Measurements from ENCODE around the gene RFX7.

The RFX7 gene

DNA sequence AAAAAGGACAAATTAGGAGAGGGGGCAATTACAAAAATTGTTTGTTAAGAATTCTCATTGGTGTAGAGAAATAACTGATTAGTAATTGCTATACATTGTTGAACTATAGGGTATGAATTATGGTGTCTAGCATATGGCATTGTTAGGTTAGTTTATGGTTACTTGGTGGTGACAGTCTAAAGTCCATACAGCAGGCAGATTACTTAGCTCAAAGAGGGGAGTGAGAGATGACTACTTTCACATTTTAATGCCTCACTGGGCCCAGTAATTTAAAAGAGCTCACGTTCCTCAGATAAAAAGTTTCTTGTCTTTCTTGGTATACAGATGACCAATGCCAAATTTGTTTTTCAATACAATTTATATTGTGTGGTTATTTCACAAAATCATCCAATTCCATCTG lies 137.8 kb downstream of the RFX7 start:
- TF ChIP-seq, protein P1, sequence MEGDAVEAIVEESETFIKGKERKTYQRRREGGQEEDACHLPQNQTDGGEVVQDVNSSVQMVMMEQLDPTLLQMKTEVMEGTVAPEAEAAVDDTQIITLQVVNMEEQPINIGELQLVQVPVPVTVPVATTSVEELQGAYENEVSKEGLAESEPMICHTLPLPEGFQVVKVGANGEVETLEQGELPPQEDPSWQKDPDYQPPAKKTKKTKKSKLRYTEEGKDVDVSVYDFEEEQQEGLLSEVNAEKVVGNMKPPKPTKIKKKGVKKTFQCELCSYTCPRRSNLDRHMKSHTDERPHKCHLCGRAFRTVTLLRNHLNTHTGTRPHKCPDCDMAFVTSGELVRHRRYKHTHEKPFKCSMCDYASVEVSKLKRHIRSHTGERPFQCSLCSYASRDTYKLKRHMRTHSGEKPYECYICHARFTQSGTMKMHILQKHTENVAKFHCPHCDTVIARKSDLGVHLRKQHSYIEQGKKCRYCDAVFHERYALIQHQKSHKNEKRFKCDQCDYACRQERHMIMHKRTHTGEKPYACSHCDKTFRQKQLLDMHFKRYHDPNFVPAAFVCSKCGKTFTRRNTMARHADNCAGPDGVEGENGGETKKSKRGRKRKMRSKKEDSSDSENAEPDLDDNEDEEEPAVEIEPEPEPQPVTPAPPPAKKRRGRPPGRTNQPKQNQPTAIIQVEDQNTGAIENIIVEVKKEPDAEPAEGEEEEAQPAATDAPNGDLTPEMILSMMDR (IDR thresholded peaks at IDR 0.05; ENCODE audit: low read depth, low read length), result no peak
- DNase-seq (ENCODE audit: extremely low read depth, low read depth), result no peak

DNA sequence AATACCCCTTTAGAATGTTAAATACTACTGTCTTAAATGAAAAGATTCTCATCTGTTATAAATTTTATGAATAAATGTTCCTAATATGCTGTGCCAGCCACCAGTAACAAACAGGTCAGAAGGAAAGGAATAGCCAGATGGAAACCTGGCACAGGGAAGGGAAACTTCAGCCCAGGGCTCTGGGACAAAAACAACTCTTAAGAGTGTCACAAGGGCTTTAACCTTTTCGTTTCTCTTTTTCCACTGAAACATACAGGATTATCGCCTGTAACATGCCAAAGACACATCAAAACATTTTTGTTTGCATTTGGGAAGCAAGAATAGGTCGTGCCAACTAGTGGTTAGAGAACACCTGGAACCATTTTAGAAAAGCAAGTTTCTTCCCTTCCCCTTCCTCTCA lies 141.2 kb downstream of the RFX7 start:
- DNase-seq (ENCODE audit: extremely low read depth, low read depth), result no peak
- TF ChIP-seq, protein P1 (IDR thresholded peaks at IDR 0.05; ENCODE audit: low read depth, low read length), result no peak

DNA sequence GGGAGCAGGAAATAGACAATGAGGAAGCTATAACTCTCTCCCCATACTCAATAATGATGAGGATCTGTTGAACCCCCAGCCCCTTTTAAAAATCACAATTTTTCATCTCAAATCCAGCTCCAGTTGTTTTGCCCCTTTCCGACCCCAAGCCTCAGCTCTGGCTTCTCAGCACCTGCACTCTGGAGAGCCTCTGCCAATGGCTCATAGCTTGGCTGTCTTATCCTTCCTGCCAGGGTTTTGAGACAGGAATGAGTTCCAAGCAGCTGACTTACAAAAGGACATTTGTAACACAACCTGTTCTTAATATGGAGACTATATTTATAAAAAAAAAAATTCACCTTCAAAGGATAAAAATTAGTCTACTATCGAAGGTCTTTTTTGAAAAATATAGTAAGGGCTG lies 144.4 kb downstream of the RFX7 start:
- TF ChIP-seq, protein P1 (IDR thresholded peaks at IDR 0.05; ENCODE audit: low read depth, low read length), result no peak
- DNase-seq (ENCODE audit: extremely low read depth, low read depth), result no peak

DNA sequence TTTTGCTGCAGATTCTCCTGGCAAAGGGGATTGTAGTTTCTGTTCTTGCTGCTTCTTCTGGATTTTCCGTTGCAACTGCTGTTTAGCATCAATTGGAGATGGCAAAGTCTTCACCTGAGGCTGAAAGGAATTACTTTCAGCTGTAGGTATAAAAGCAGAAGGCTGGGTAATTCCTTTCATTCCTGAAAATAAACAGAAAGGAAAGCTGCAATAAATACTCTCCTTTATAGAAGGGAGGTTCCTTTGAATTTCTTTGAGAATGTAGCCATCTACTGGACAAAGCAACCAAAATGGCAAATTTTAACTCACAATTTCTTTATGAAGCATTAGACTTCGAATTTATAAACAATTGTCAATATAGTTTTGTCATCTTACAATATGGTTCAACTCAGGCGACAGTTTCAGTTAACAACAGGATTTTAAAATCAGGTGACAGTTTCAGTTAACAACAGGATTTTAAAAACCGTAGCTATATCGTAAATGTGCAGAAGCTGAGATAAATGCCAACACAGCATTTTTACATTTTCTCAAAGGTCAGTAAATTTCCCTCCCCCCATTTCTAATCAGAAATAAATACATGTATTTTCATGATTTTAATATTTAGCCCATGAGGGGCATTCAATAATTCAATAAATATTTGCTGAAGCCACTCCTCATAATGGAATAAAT lies 145.3 kb downstream of the RFX7 start:
- TF ChIP-seq, protein P1 (IDR thresholded peaks at IDR 0.05; ENCODE audit: low read depth, low read length), result no peak; the same call in 1 of the 2 replicates
- no peak for DNase-seq (ENCODE audit: extremely low read depth, low read depth)

DNA sequence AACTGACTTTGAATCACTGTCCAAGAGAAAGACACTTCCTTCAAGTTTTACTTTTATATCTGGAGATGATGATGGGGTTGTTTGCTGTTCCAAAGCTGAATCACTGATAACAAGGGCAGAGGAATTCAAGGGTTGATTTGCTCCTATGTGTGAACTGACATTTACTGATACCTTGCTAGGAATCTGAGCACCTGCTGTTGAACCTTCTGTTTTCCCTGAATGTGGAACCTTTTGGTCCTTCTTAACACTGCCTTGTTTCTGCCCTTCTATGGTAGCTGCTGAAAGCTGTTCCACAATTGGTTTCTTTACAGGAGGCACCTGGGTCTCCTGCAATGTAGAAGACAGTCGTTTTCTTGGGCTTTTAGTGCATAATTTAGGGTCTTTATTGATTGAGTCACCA lies 148.3 kb downstream of the RFX7 start:
- TF ChIP-seq, protein P1 (IDR thresholded peaks at IDR 0.05; ENCODE audit: low read depth, low read length), result no peak
- no peak for DNase-seq (ENCODE audit: extremely low read depth, low read depth)

DNA sequence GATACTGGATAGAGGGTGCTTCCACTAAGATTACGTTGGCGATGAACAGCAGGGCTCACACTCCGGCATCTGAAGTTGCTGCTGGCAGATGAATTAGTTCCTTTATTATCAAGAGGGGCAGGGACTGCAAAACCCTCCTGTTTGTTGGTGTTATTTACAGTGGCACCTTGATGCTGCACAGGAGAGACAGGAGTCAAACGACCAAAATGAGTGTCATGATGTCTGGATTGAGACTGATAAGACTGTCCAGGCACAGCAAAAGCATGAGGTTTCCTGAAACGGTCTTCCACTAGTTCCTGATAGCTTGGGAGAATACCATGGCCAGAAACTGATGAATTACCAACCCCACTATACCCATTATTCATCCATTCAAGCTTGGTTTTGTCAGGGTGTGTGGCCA lies 149.5 kb downstream of the RFX7 start:
- DNase-seq (ENCODE audit: extremely low read depth, low read depth), result no peak
- TF ChIP-seq, protein P1 (IDR thresholded peaks at IDR 0.05; ENCODE audit: low read depth, low read length), result no peak

DNA sequence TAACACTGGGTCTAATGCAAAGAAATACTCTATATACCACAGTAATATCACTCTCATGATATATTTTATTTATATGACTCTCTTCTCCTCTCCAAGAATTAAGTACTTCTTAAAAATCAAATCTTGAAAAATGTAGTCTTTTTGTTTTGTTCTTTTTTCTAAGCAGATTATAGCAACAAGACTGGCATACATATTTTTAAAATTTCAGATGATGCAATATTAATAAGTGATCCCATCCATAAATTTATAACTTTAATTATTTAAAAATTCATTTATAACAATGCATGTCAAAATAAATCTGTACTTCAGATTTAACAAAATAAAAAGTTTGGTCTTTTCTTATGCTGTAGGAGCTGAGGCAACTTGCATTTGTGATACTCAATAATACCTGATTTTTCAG lies 155.3 kb downstream of the RFX7 start:
- DNase-seq (ENCODE audit: extremely low read depth, low read depth), result no peak
- TF ChIP-seq, protein P1 (IDR thresholded peaks at IDR 0.05; ENCODE audit: low read depth, low read length), result no peak
